ENCODE results near the gene KCNE1. TPM values are rescaled to one million over a fixed set of nuclear protein-coding genes. Genes with fewer than 3 reads are reported as not detected.
"Not testable (repeated sequence)": the region's sequence is repeated elsewhere in the genome, so short reads cannot be mapped to it uniquely, and the experiment has no call there.

Gene KCNE1
- total RNA-seq, 1 experiment from 2014 or later = not detected

GRCh38 chr21:34513129-34513675 is 1.2 kb upstream of the KCNE1 start:
- peak; percentile 71 for DNase-seq (ENCODE audit: low read depth)

- peak; percentile 41 for DNase-seq (ENCODE audit: low read depth)
Measured at GRCh38 chr21:34511181-34511580, 829 bp downstream of the KCNE1 start.

DNA sequence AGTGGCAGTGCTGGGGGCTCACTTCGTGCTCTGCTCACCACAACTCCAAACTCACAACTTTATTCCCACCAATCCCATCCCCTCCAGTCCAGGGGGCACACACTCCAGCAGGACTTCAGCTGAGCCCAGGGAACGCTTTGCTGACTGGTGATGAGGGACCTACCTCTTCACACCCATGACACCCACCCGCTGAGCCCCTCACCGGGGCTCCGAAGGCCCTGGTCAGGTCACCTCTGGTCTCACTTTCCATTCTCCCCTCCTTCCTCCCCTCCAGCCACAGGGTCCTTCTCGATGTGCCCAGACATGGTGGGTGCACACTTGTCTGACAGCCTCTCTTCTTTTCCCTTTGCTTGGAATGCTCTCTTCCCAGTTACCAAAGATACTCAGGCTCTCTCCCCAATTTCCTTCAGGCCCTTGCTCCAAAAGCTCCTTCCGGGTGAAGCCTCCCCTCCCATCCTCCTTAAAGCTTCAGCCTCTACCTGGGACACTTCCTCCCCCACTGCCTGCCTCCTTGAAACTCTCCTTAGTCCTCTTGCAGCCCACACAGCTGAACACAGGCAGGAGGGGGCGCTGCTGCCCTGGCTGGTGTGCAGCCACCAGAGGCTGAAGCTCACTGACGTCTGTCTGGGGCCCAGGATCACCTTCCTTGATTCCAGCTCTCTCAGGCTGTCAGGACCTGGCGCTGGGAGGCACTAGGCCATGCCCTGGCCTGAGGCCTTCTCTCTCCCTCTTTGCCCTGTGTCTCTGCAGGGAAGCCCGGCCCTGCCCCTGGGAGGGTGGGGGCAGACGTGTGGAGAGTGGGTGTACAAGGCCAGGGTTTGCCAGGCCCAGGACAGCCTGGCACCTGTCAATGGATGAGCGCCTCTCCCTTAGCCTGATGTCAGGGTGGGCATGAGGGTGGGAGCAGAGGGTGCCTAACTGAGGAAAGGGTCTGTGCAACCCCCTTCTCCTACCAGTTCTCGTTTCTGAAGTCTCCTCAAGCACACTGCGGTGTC is 1.6 kb downstream of the KCNE1 start:
- peak; percentile 50 for DNase-seq (ENCODE audit: low read depth)

DNA sequence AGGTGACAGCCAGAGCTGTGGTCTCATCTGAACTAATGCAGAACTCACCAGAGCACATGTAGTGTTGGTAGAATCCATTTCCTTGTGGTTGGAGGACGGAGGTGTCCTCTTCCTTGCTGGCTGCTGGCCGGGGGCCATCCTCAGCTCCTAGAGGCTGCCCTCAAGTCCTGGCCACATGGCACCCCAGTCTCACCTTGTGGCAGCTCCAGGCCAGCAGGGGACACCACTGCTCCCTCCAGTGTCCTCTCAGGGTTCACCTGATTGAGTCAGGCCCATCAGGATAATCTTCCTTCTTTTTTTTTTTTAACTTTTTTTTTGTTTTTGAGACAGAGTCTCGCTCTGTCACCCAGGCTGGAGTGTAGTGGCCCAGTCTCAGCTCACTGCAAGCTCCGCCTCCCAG is 2.9 kb downstream of the KCNE1 start:
- no peak for DNase-seq (ENCODE audit: low read depth)

- DNase-seq (ENCODE audit: low read depth) = no peak
Measured at GRCh38 chr21:34504595-34504994, 7.4 kb downstream of the KCNE1 start.

GRCh38 chr21:34502480-34503106 is 9.4 kb downstream of the KCNE1 start:
- no peak for DNase-seq (ENCODE audit: low read depth)

- no peak for DNase-seq (ENCODE audit: low read depth)
Measured at GRCh38 chr21:34501716-34502115, 10.3 kb downstream of the KCNE1 start.

DNA sequence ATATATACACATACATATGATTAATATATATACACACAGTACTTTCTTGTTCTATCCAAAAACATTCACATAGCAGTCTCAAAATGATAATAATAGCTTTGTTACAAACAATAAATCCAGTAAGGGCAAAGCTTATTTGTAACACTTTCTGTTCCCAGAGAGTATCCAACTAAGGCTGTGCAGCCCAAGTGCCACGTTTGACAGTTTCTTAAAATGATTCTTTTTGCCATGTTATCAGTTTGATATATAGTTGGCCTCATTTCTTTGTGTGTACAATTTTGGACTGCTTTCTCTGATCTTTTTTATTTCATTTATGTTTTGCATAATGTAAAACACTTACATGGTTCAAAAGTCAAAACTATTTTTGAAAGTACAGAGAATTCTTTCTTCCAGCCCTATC is 11.8 kb downstream of the KCNE1 start:
- no peak for DNase-seq (ENCODE audit: low read depth)

DNA sequence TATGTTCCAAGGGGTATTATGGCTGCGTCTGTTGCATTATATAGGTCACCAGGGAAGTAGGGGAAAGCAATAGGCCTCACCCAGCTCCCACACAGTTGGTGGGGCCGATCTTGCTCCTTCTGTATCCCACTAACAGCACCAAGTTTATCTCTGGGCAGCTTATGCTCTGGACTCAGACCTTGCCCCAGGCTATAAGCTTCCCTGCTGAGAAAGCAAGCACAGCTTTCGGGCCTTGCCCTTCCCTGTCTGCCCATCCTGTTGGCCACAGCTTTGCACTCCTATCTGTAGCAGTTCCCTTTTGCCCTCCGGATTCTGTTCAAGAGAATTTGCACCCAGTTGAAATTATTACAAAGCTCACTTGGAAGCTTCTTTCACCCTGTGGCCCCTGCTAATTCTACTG is 12.9 kb downstream of the KCNE1 start:
- DNase-seq (ENCODE audit: low read depth) = no peak

DNA sequence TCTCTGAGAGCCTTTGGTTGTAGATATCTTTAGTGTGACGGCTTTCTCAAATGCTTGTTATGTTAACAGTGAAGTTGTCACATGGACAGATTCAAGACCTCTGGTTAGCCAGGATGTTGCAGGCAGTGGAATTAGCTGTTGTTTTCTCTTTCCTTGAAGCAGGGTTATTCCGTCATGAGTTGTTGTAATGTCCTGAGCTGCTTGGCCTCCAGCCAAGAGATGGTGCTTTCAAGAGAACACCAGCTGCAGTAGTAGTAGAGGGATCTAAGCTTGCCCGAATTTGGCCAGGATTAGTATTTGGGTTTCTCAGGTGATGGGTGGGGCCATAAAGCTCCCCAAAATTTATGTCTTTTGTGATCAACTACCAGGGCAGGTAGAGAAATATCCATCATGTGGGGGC is 13.4 kb downstream of the KCNE1 start:
- peak; percentile 50 for DNase-seq (ENCODE audit: low read depth)

DNA sequence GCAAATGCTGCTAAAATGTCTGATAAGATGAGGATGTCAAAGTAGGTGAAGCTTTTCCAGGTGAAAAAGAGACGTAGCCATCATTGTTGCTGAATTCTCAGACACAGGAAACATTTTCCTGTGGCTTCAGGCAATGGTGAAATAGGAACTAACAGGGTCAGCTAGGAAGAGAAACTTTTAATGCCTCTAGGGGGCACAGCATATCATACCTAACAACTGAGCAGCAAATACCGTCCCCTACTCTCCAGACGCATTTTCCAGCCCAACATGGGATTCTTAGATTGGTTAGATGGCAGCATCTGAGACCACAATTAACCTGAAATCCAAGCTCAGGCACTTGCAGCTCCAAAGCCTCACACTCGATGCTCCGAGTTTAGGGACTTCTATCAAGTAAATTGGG is 28.2 kb downstream of the KCNE1 start:
- not testable (repeated sequence) for DNase-seq (ENCODE audit: low read depth)

- DNase-seq (ENCODE audit: low read depth) = not testable (repeated sequence)
Measured at GRCh38 chr21:34483435-34483834, 28.6 kb downstream of the KCNE1 start.

GRCh38 chr21:34467333-34467732 is 44.7 kb downstream of the KCNE1 start:
- not testable (repeated sequence) for DNase-seq (ENCODE audit: low read depth)

DNA sequence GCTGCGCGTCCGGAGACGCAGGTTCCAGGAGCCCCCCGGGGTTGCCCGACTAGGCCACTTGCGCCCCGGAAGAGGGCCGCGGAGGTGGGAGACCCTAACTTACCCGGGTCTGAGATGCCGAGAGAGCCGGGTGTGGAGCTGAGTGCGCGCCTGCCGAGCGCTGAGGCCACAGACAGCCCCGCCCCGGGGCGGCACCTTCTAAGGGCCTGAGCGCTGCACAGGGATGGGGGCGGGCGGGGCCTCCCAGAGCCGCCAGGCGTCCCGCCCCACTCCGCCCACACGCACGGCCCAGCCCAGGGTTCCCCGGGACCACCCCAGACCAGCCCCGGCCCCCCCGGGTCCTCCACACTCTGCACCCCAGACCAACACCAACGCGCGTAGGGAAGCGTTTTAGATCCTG is 52.6 kb downstream of the KCNE1 start:
- not testable (repeated sequence) for DNase-seq (ENCODE audit: low read depth)

GRCh38 chr21:34458266-34458665 is 53.7 kb downstream of the KCNE1 start:
- DNase-seq (ENCODE audit: low read depth) = not testable (repeated sequence)

DNA sequence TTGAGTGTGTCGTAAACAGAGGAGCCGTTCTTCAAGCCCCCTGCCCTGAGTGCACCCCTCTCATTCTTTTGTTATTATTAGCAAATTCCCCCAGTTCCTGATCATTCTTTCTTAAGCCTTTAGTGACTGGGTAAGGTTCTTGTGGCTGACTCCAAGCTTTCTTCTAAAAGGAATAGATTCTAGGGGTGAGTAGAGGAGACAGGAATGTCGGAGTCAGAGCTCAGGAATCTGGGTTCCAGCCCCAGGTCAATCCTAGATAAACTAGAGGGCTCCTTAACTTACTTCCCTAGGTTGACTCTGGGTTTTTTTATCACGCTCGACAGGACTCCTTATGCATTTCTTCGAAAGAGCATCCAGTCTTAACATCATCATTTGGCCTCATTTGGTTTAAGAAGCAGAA is 55.8 kb downstream of the KCNE1 start:
- not testable (repeated sequence) for DNase-seq (ENCODE audit: low read depth)

GRCh38 chr21:34455628-34456027 is 56.4 kb downstream of the KCNE1 start:
- DNase-seq (ENCODE audit: low read depth) = not testable (repeated sequence)

DNA sequence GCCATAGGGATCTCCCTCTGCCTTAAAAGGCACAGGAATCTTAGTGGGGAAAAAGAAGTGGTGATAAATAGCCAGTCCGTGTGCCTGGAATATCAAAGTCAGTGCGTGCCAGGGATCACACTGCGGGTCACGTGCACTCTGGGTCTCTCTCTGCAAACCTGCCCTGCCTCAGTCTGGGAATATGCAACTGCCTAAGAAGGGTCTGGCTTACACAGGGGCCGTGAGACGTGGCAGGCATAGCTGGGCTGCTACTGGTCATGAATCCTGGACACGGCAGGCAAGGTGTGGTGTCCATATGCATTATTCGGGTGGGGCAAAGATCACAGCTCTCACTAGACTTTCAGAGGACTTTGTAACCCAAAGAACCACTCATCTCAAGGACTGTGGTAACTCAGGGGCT is 65.0 kb downstream of the KCNE1 start:
- not testable (repeated sequence) for DNase-seq (ENCODE audit: low read depth)

GRCh38 chr21:34443486-34443885 is 68.5 kb downstream of the KCNE1 start:
- not testable (repeated sequence) for DNase-seq (ENCODE audit: low read depth)

GRCh38 chr21:34429710-34430109 is 82.3 kb downstream of the KCNE1 start:
- not testable (repeated sequence) for DNase-seq (ENCODE audit: low read depth)

DNA sequence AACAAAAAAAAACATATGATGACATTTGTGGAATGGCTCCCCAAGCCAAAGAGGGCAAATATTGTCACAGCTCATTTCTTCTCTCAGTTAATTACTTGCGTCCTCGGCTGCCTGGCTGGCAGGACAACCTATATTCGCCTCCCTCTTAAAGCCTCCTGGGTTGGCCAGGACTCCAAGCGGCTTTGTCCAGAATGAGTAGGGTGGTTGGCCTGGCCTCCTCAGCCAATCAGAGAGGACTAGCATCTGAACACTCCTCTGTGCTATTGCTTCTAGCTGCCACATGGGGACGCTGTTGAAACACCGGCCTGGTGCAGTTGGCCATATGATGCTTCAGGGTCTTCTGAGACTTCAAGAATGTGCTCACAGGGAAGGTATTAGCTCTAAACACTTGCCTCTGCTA is 83.6 kb downstream of the KCNE1 start:
- DNase-seq (ENCODE audit: low read depth) = not testable (repeated sequence)

- DNase-seq (ENCODE audit: low read depth) = not testable (repeated sequence)
Measured at GRCh38 chr21:34427339-34427738, 84.7 kb downstream of the KCNE1 start.
